Mesenchymal stem cell (in vitro differentiated cells and primary cell): Measurements from ENCODE around the gene TNF.

Experiments used
- DNase-seq: peaks from one replicate; pipeline ENCODE4 v3.0.0-alpha.2; 2013
- H2AFZ ChIP-seq: one replicate; pipeline ENCODE4 v1.6.1; 2013; ENCODE audit warnings: low read depth, mild to moderate bottlenecking, control low read depth, inconsistent platforms, low read length, moderate library complexity
- H2AK5ac ChIP-seq: 2 replicates; pipeline ENCODE4 v1.6.1; 2013; ENCODE audit warnings: low read length, moderate library complexity, mild to moderate bottlenecking, inconsistent platforms; ENCODE audit not compliant: severe bottlenecking
- H2BK120ac ChIP-seq: one replicate; pipeline ENCODE4 v1.6.1; 2013; ENCODE audit warnings: low read depth, mild to moderate bottlenecking, inconsistent platforms, low read length, moderate library complexity
- H2BK12ac ChIP-seq, 2 experiments: one replicate each; pipeline ENCODE4 v1.6.1; 2013; ENCODE audit warnings: inconsistent platforms in 2 of 2, low read length in 2 of 2, mild to moderate bottlenecking in 2 of 2, moderate library complexity in 2 of 2, control low read depth in 1 of 2
- H2BK15ac ChIP-seq: one replicate; pipeline ENCODE4 v1.6.1; 2013; ENCODE audit warnings: mild to moderate bottlenecking, low read depth, inconsistent platforms; ENCODE audit not compliant: poor library complexity, severe bottlenecking
- H2BK5ac ChIP-seq: 2 replicates; pipeline ENCODE4 v1.6.1; 2013; ENCODE audit warnings: low read depth, mild to moderate bottlenecking, low read length, control low read depth, inconsistent platforms; ENCODE audit not compliant: poor library complexity, severe bottlenecking
- H3K14ac ChIP-seq, 2 experiments: one replicate each; pipeline ENCODE4 v1.6.1; 2013; ENCODE audit warnings: inconsistent platforms in 2 of 2, low read length in 2 of 2, control low read depth in 1 of 2, mild to moderate bottlenecking in 1 of 2, moderate library complexity in 1 of 2
- H3K18ac ChIP-seq, 2 experiments: one replicate each; pipeline ENCODE4 v1.6.1; 2013; ENCODE audit warnings: inconsistent platforms in 2 of 2, low read length in 2 of 2, control low read depth in 1 of 2, low read depth in 1 of 2, mild to moderate bottlenecking in 1 of 2
- H3K23ac ChIP-seq, 2 experiments: one replicate each; pipeline ENCODE4 v1.6.1; 2013; ENCODE audit warnings: inconsistent platforms in 2 of 2, low read length in 2 of 2, mild to moderate bottlenecking in 2 of 2, moderate library complexity in 2 of 2, control low read depth in 1 of 2
- H3K27ac ChIP-seq: 2 replicates; pipeline ENCODE4 v1.5.1; 2013; ENCODE audit warnings: mild to moderate bottlenecking, moderate library complexity, low read length, control low read depth, inconsistent platforms; ENCODE audit not compliant: poor library complexity, severe bottlenecking
- H3K27me3 ChIP-seq, 2 experiments: 2 replicates each; pipeline versions ENCODE4 v1.6.1 to v1.7.0; 2013; ENCODE audit warnings: low read length in 2 of 2, mild to moderate bottlenecking in 2 of 2, moderate library complexity in 2 of 2, control low read depth in 1 of 2, inconsistent platforms in 1 of 2; ENCODE audit not compliant: control insufficient read depth in 1 of 2, insufficient read depth in 1 of 2
- H3K36me3 ChIP-seq, 2 experiments: 2 replicates each; pipeline versions ENCODE4 v1.6.1 to v1.7.0; 2013; ENCODE audit warnings: low read length in 2 of 2, control low read depth in 1 of 2, inconsistent platforms in 1 of 2, low read depth in 1 of 2, mild to moderate bottlenecking in 1 of 2; ENCODE audit not compliant: insufficient read depth in 2 of 2, control insufficient read depth in 1 of 2
- H3K4ac ChIP-seq, 2 experiments: one replicate each; pipeline ENCODE4 v1.6.1; 2013; ENCODE audit warnings: inconsistent platforms in 2 of 2, low read length in 2 of 2, mild to moderate bottlenecking in 2 of 2, moderate library complexity in 2 of 2, control low read depth in 1 of 2, low read depth in 1 of 2
- H3K4me1 ChIP-seq: 2 replicates; pipeline ENCODE4 v1.6.1; 2013; ENCODE audit warnings: low read depth, low read length, control low read depth; ENCODE audit not compliant: control insufficient read depth, insufficient read depth
- H3K4me2 ChIP-seq: 2 replicates; pipeline ENCODE4 v1.6.1; 2013; ENCODE audit warnings: low read length, mild to moderate bottlenecking, inconsistent platforms; ENCODE audit not compliant: poor library complexity, severe bottlenecking
- H3K4me3 ChIP-seq, 2 experiments: 2 replicates each; pipeline versions ENCODE4 v1.5.1 to v1.7.0; 2013; ENCODE audit warnings: low read length in 2 of 2, mild to moderate bottlenecking in 2 of 2, control low read depth in 1 of 2, low read depth in 1 of 2; ENCODE audit not compliant: insufficient read depth in 1 of 2
- H3K79me1 ChIP-seq: replicated peaks from 2 replicates; pipeline ENCODE4 v1.6.1; 2013; ENCODE audit warnings: mild to moderate bottlenecking, control low read depth, low read length, inconsistent platforms; ENCODE audit not compliant: poor library complexity, severe bottlenecking
- H3K9ac ChIP-seq: 2 replicates; pipeline ENCODE4 v1.7.0; 2013; ENCODE audit warnings: mild to moderate bottlenecking, low read length, moderate library complexity
- H3K9me3 ChIP-seq: 2 replicates; pipeline ENCODE4 v1.7.0; 2013; ENCODE audit warnings: mild to moderate bottlenecking, low read length; ENCODE audit not compliant: control insufficient read depth
- H4K8ac ChIP-seq: one replicate; pipeline ENCODE4 v1.6.1; 2013; ENCODE audit warnings: inconsistent platforms, mild to moderate bottlenecking, low read length, moderate library complexity
- H4K91ac ChIP-seq: one replicate; pipeline ENCODE4 v1.6.1; 2013; ENCODE audit warnings: mild to moderate bottlenecking, low read length, inconsistent platforms
- WGBS: methylation state at CpG from one replicate; pipeline ENCODE4 v1.1.7; 2013; ENCODE audit warnings: mixed read lengths; 5-methylcytosine and 5-hydroxymethylcytosine counted together

TNF gene

GRCh38 chr6:31607317-31607716, 32.0 kb downstream of the TNF start:
- no peak overlapping the region for H2BK120ac ChIP-seq
- H3K27ac ChIP-seq, result no peak overlapping the region
- no peak for DNase-seq
- H3K4me1 ChIP-seq, result no peaks in the 10 kb centered on the region
- no peak overlapping the region for H3K14ac ChIP-seq
- no peaks in the 10 kb centered on the region for H3K36me3 ChIP-seq
- no peaks in the 10 kb centered on the region for H3K27me3 ChIP-seq
- no peak overlapping the region for H3K23ac ChIP-seq
- no peak overlapping the region for H3K18ac ChIP-seq
- no peak overlapping the region for H3K4me3 ChIP-seq
- H4K8ac ChIP-seq, result no peak overlapping the region
- no peaks in the 10 kb centered on the region for H3K9me3 ChIP-seq
- no peak overlapping the region for H2BK15ac ChIP-seq
- H3K4ac ChIP-seq, result no peak overlapping the region
- no peak overlapping the region for H2BK12ac ChIP-seq
- no peak overlapping the region for H2AK5ac ChIP-seq
- no peak overlapping the region for H4K91ac ChIP-seq
- no peak overlapping the region for H2AFZ ChIP-seq
- no peaks in the 10 kb centered on the region for H3K79me1 ChIP-seq
- no peak overlapping the region for H3K9ac ChIP-seq
- H3K4me2 ChIP-seq, result no peak overlapping the region
- H2BK5ac ChIP-seq, result no peak overlapping the region
- 92% methylated on average over 1 of the region's 1 CpG for WGBS

- 86% methylated on average over 3 of the region's 8 CpGs for WGBS
- H3K4ac ChIP-seq, result no peak overlapping the region
- no peak overlapping the region for H3K4me2 ChIP-seq
- no peak for DNase-seq
- no peak overlapping the region for H4K91ac ChIP-seq
- peaks cover 0 to 3% of the 10 kb centered on the region in 2 experiments for H3K27me3 ChIP-seq
- no peaks in the 10 kb centered on the region for H3K79me1 ChIP-seq
- H2BK15ac ChIP-seq, result no peak overlapping the region
- H3K27ac ChIP-seq, result no peak overlapping the region
- no peak overlapping the region for H3K14ac ChIP-seq
- H3K9me3 ChIP-seq, result no peaks in the 10 kb centered on the region
- no peak overlapping the region for H2BK12ac ChIP-seq
- H3K18ac ChIP-seq, result no peak overlapping the region
- H2AFZ ChIP-seq, result no peak overlapping the region
- no peak overlapping the region for H4K8ac ChIP-seq
- no peak overlapping the region for H3K9ac ChIP-seq
- no peak overlapping the region for H2AK5ac ChIP-seq
- no peak overlapping the region for H3K23ac ChIP-seq
- H2BK5ac ChIP-seq, result no peak overlapping the region
- no peak overlapping the region for H3K4me3 ChIP-seq
- H2BK120ac ChIP-seq, result no peak overlapping the region
- H3K36me3 ChIP-seq, result no peaks in the 10 kb centered on the region
- H3K4me1 ChIP-seq, result no peaks in the 10 kb centered on the region
Observed at GRCh38 chr6:31609519-31610406, 34.4 kb downstream of the TNF start.

- Histone ChIP-seq H3K4me1 (no peaks in the 10 kb centered on the region), H2BK5ac (no peak overlapping the region), H2BK12ac (no peak overlapping the region), H4K8ac (no peak overlapping the region), H3K14ac (no peak overlapping the region), H3K18ac (no peak overlapping the region), H2AK5ac (no peak overlapping the region), H2BK15ac (no peak overlapping the region), H3K4me3 (no peak overlapping the region), H3K9ac (no peak overlapping the region), H3K23ac (no peak overlapping the region), H3K36me3 (no peaks in the 10 kb centered on the region), H3K79me1 (no peaks in the 10 kb centered on the region), H3K9me3 (no peaks in the 10 kb centered on the region), H4K91ac (no peak overlapping the region), H3K4me2 (no peak overlapping the region), H3K4ac (no peak overlapping the region), H2BK120ac (no peak overlapping the region), H3K27ac (no peak overlapping the region), H2AFZ (no peak overlapping the region), H3K27me3 (peaks cover 0 to 3% of the 10 kb centered on the region in 2 experiments)
- WGBS, result 97% methylated on average over 4 of the region's 4 CpGs
- no peak for DNase-seq
Observed at GRCh38 chr6:31610968-31611367, 35.6 kb downstream of the TNF start.

GRCh38 chr6:31614075-31614619, 38.8 kb downstream of the TNF start:
- no peak overlapping the region for H4K8ac ChIP-seq
- H3K36me3 ChIP-seq, result no peaks in the 10 kb centered on the region
- no peaks in the 10 kb centered on the region for H3K79me1 ChIP-seq

More at GRCh38 chr6:31614075-31614619, 38.8 kb downstream of the TNF start:
- Histone ChIP-seq H3K4ac (no peak overlapping the region), H3K9ac (no peak overlapping the region), H4K91ac (no peak overlapping the region), H3K4me2 (no peak overlapping the region), H3K9me3 (no peaks in the 10 kb centered on the region), H3K27me3 (peaks cover 3% of the 10 kb centered on the region in 2 experiments), H3K23ac (no peak overlapping the region), H3K4me1 (no peaks in the 10 kb centered on the region), H3K4me3 (no peak overlapping the region), H2BK15ac (no peak overlapping the region), H2BK12ac (no peak overlapping the region), H2AK5ac (no peak overlapping the region), H3K18ac (no peak overlapping the region), H3K27ac (no peak overlapping the region), H2AFZ (no peak overlapping the region), H2BK120ac (no peak overlapping the region), H3K14ac (no peak overlapping the region), H2BK5ac (no peak overlapping the region)
- 90% methylated on average over 4 of the region's 8 CpGs for WGBS
- DNase-seq, result no peak
